Mesenchymal stem cell (in vitro differentiated cells and primary cell): Measurements from ENCODE around the gene ACP6.
A peak's percentile ranks its signal among the peaks of the same experiment; 100 is the strongest.

Experiments
- DNase-seq: peaks from one replicate; pipeline ENCODE4 v3.0.0-alpha.2; 2013
- H2AFZ ChIP-seq: one replicate; pipeline ENCODE4 v1.6.1; 2013; ENCODE audit warnings: low read depth, mild to moderate bottlenecking, control low read depth, inconsistent platforms, low read length, moderate library complexity
- H2AK5ac ChIP-seq: 2 replicates; pipeline ENCODE4 v1.6.1; 2013; ENCODE audit warnings: low read length, moderate library complexity, mild to moderate bottlenecking, inconsistent platforms; ENCODE audit not compliant: severe bottlenecking
- H2BK120ac ChIP-seq: one replicate; pipeline ENCODE4 v1.6.1; 2013; ENCODE audit warnings: low read depth, mild to moderate bottlenecking, inconsistent platforms, low read length, moderate library complexity
- H2BK12ac ChIP-seq, 2 experiments: one replicate each; pipeline ENCODE4 v1.6.1; 2013; ENCODE audit warnings: inconsistent platforms in 2 of 2, low read length in 2 of 2, mild to moderate bottlenecking in 2 of 2, moderate library complexity in 2 of 2, control low read depth in 1 of 2
- H2BK15ac ChIP-seq: one replicate; pipeline ENCODE4 v1.6.1; 2013; ENCODE audit warnings: mild to moderate bottlenecking, low read depth, inconsistent platforms; ENCODE audit not compliant: poor library complexity, severe bottlenecking
- H2BK5ac ChIP-seq: 2 replicates; pipeline ENCODE4 v1.6.1; 2013; ENCODE audit warnings: low read depth, mild to moderate bottlenecking, low read length, control low read depth, inconsistent platforms; ENCODE audit not compliant: poor library complexity, severe bottlenecking
- H3K14ac ChIP-seq, 2 experiments: one replicate each; pipeline ENCODE4 v1.6.1; 2013; ENCODE audit warnings: inconsistent platforms in 2 of 2, low read length in 2 of 2, control low read depth in 1 of 2, mild to moderate bottlenecking in 1 of 2, moderate library complexity in 1 of 2
- H3K18ac ChIP-seq, 2 experiments: one replicate each; pipeline ENCODE4 v1.6.1; 2013; ENCODE audit warnings: inconsistent platforms in 2 of 2, low read length in 2 of 2, control low read depth in 1 of 2, low read depth in 1 of 2, mild to moderate bottlenecking in 1 of 2
- H3K23ac ChIP-seq, 2 experiments: one replicate each; pipeline ENCODE4 v1.6.1; 2013; ENCODE audit warnings: inconsistent platforms in 2 of 2, low read length in 2 of 2, mild to moderate bottlenecking in 2 of 2, moderate library complexity in 2 of 2, control low read depth in 1 of 2
- H3K27ac ChIP-seq: 2 replicates; pipeline ENCODE4 v1.5.1; 2013; ENCODE audit warnings: mild to moderate bottlenecking, moderate library complexity, low read length, control low read depth, inconsistent platforms; ENCODE audit not compliant: poor library complexity, severe bottlenecking
- H3K27me3 ChIP-seq, 2 experiments: 2 replicates each; pipeline versions ENCODE4 v1.6.1 to v1.7.0; 2013; ENCODE audit warnings: low read length in 2 of 2, mild to moderate bottlenecking in 2 of 2, moderate library complexity in 2 of 2, control low read depth in 1 of 2, inconsistent platforms in 1 of 2; ENCODE audit not compliant: control insufficient read depth in 1 of 2, insufficient read depth in 1 of 2
- H3K36me3 ChIP-seq, 2 experiments: 2 replicates each; pipeline versions ENCODE4 v1.6.1 to v1.7.0; 2013; ENCODE audit warnings: low read length in 2 of 2, control low read depth in 1 of 2, inconsistent platforms in 1 of 2, low read depth in 1 of 2, mild to moderate bottlenecking in 1 of 2; ENCODE audit not compliant: insufficient read depth in 2 of 2, control insufficient read depth in 1 of 2
- H3K4ac ChIP-seq, 2 experiments: one replicate each; pipeline ENCODE4 v1.6.1; 2013; ENCODE audit warnings: inconsistent platforms in 2 of 2, low read length in 2 of 2, mild to moderate bottlenecking in 2 of 2, moderate library complexity in 2 of 2, control low read depth in 1 of 2, low read depth in 1 of 2
- H3K4me1 ChIP-seq: 2 replicates; pipeline ENCODE4 v1.6.1; 2013; ENCODE audit warnings: low read depth, low read length, control low read depth; ENCODE audit not compliant: control insufficient read depth, insufficient read depth
- H3K4me2 ChIP-seq: 2 replicates; pipeline ENCODE4 v1.6.1; 2013; ENCODE audit warnings: low read length, mild to moderate bottlenecking, inconsistent platforms; ENCODE audit not compliant: poor library complexity, severe bottlenecking
- H3K4me3 ChIP-seq, 2 experiments: 2 replicates each; pipeline versions ENCODE4 v1.5.1 to v1.7.0; 2013; ENCODE audit warnings: low read length in 2 of 2, mild to moderate bottlenecking in 2 of 2, control low read depth in 1 of 2, low read depth in 1 of 2; ENCODE audit not compliant: insufficient read depth in 1 of 2
- H3K79me1 ChIP-seq: replicated peaks from 2 replicates; pipeline ENCODE4 v1.6.1; 2013; ENCODE audit warnings: mild to moderate bottlenecking, control low read depth, low read length, inconsistent platforms; ENCODE audit not compliant: poor library complexity, severe bottlenecking
- H3K9ac ChIP-seq: 2 replicates; pipeline ENCODE4 v1.7.0; 2013; ENCODE audit warnings: mild to moderate bottlenecking, low read length, moderate library complexity
- H3K9me3 ChIP-seq: 2 replicates; pipeline ENCODE4 v1.7.0; 2013; ENCODE audit warnings: mild to moderate bottlenecking, low read length; ENCODE audit not compliant: control insufficient read depth
- H4K8ac ChIP-seq: one replicate; pipeline ENCODE4 v1.6.1; 2013; ENCODE audit warnings: inconsistent platforms, mild to moderate bottlenecking, low read length, moderate library complexity
- H4K91ac ChIP-seq: one replicate; pipeline ENCODE4 v1.6.1; 2013; ENCODE audit warnings: mild to moderate bottlenecking, low read length, inconsistent platforms
- WGBS: methylation state at CpG from one replicate; pipeline ENCODE4 v1.1.7; 2013; ENCODE audit warnings: mixed read lengths; 5-methylcytosine and 5-hydroxymethylcytosine counted together

Gene ACP6

GRCh38 chr1:147641291-147641690 lies 29.0 kb downstream of the ACP6 start:
- Histone ChIP-seq H2BK15ac (no peak overlapping the region), H3K14ac (no peak overlapping the region), H3K23ac (no peak overlapping the region), H3K4me3 (no peak overlapping the region), H2BK5ac (no peak overlapping the region), H3K4ac (no peak overlapping the region), H3K4me1 (peaks cover 8% of the 10 kb centered on the region), H3K36me3 (peaks cover 0 to 9% of the 10 kb centered on the region in 2 experiments), H3K27me3 (no peaks in the 10 kb centered on the region), H2BK12ac (no peak overlapping the region), H3K79me1 (no peaks in the 10 kb centered on the region), H3K9me3 (no peaks in the 10 kb centered on the region), H4K91ac (no peak overlapping the region), H3K18ac (no peak overlapping the region), H4K8ac (no peak overlapping the region), H3K4me2 (no peak overlapping the region), H2AK5ac (peak overlapping the region; percentile 30), H2AFZ (no peak overlapping the region), H3K9ac (no peak overlapping the region), H2BK120ac (no peak overlapping the region), H3K27ac (no peak overlapping the region)
- 71% methylated on average over 8 of the region's 8 CpGs for WGBS
- no peak for DNase-seq

DNA sequence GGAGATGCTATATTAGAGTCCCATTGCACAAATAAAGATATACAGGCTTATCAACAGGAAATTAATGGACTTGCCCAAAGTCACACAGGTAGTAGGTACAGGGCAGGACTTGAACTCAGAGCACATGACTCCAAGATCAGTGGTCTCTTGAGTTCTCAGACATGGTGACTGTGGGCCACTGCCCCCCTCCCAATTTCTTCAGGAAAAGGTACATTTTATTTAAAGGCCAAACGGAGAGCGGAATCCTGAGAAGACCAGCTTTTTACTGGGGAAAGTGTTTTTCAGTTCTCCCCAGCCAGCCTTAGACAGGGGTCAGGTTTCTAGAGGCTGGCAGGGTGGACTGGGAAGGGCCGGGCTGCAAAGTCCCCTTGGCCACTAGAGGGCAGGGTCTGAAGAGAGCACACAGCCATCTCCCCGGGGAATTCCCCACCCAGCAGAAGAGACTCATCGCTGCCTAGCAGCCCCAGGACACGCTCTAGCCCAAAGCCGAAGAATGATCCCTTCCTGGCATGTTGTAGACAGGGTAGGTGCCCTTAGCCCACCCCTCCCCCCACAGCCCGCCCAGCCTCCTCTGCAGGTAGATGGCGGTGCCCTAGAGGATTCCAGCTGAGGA lies 29.7 kb downstream of the ACP6 start:
- Histone ChIP-seq H2BK5ac (no peak overlapping the region), H2AFZ (no peak overlapping the region), H3K27ac (no peak overlapping the region), H3K9me3 (no peaks in the 10 kb centered on the region), H3K27me3 (no peaks in the 10 kb centered on the region), H3K9ac (no peak overlapping the region), H3K4me1 (peaks cover 8% of the 10 kb centered on the region), H2AK5ac (no peak overlapping the region), H3K36me3 (peaks cover 0 to 9% of the 10 kb centered on the region in 2 experiments), H3K18ac (no peak overlapping the region), H4K91ac (no peak overlapping the region), H4K8ac (no peak overlapping the region), H3K14ac (no peak overlapping the region), H2BK120ac (no peak overlapping the region), H3K4me2 (peak overlapping the region; percentile 18), H3K4ac (no peak overlapping the region), H3K79me1 (no peaks in the 10 kb centered on the region), H3K23ac (no peak overlapping the region), H3K4me3 (no peak overlapping the region), H2BK12ac (no peak overlapping the region), H2BK15ac (no peak overlapping the region)
- WGBS = 28% methylated on average over 9 of the region's 9 CpGs
- peak; percentile 85 for DNase-seq

- Histone ChIP-seq H3K4me2 (no peak overlapping the region), H4K91ac (no peak overlapping the region), H3K79me1 (no peaks in the 10 kb centered on the region), H4K8ac (no peak overlapping the region), H2AK5ac (no peak overlapping the region), H2BK5ac (no peak overlapping the region), H2BK15ac (no peak overlapping the region), H3K18ac (no peak overlapping the region), H3K9me3 (no peaks in the 10 kb centered on the region), H3K4me1 (peaks cover 6% of the 10 kb centered on the region), H3K9ac (no peak overlapping the region), H2BK12ac (no peak overlapping the region), H3K27me3 (no peaks in the 10 kb centered on the region), H3K27ac (no peak overlapping the region), H3K14ac (no peak overlapping the region), H3K23ac (no peak overlapping the region), H3K4me3 (no peak overlapping the region), H2BK120ac (no peak overlapping the region), H2AFZ (no peak overlapping the region), H3K4ac (no peak overlapping the region), H3K36me3 (peaks cover 0 to 3% of the 10 kb centered on the region in 2 experiments)
- 98% methylated on average over 4 of the region's 4 CpGs for WGBS
- no peak for DNase-seq
Observed at GRCh38 chr1:147636314-147636713, 34.0 kb downstream of the ACP6 start.

DNA sequence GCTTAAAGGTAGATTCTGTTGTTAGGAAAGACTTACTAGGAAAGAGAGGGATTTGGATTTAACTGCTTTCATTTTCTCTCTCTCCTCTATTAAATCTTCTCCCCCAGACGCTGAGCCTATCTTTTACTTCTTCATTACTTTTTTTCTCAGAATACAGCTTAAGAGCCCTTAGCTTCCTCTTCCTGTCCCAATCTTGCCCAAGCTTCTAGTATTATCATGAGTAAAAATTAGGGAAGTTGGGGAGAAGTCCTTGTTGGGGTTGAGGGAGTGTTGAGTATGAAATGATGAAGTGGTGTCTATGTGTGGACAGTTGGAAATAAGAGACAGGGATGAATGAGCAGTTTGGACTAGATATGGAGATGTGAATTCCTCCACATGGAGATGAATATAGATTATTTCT lies 35.0 kb downstream of the ACP6 start:
- Histone ChIP-seq H3K36me3 (peaks cover 0 to 5% of the 10 kb centered on the region in 2 experiments), H3K79me1 (no peaks in the 10 kb centered on the region), H3K9ac (no peak overlapping the region), H3K23ac (no peak overlapping the region), H3K27me3 (no peaks in the 10 kb centered on the region), H3K4me2 (no peak overlapping the region), H3K14ac (no peak overlapping the region), H2BK5ac (no peak overlapping the region), H3K4me1 (no peaks in the 10 kb centered on the region), H2BK12ac (no peak overlapping the region), H2BK15ac (no peak overlapping the region), H3K9me3 (no peaks in the 10 kb centered on the region), H3K18ac (no peak overlapping the region), H4K91ac (no peak overlapping the region), H2AK5ac (no peak overlapping the region), H2AFZ (no peak overlapping the region), H2BK120ac (no peak overlapping the region), H3K4ac (no peak overlapping the region), H3K27ac (no peak overlapping the region), H3K4me3 (no peak overlapping the region), H4K8ac (no peak overlapping the region)
- no CpG with 5 or more reads among the region's 1 CpG for WGBS
- no peak for DNase-seq
